GOT3 (cell line): ENCODE data around the gene IL1F10.

Experiments used
- DNase-seq: peaks from one replicate; lab custom pipeline; 2025; ENCODE audit warnings: mixed read lengths; lab: John Stamatoyannopoulos, UW

Gene IL1F10

DNA sequence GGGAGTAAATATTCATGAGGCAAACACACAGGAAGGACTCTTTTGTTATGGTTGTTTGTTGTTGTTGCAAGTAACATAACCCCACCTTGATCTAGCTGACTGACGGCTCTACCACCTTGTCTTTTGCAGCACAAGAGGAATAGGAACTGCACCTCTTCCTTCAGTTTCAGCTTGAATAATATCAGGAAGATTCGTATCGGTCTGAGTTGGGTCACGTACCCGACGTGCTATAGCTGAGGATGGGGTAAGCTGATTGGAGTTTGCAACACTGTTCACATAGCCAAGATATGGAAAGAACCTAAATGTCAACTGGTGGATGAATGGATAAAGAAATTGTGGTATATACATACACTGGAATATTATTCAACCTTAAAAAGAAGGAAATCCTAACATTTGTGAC is 45.1 kb downstream of the IL1F10 start:
- no peak for DNase-seq

DNA sequence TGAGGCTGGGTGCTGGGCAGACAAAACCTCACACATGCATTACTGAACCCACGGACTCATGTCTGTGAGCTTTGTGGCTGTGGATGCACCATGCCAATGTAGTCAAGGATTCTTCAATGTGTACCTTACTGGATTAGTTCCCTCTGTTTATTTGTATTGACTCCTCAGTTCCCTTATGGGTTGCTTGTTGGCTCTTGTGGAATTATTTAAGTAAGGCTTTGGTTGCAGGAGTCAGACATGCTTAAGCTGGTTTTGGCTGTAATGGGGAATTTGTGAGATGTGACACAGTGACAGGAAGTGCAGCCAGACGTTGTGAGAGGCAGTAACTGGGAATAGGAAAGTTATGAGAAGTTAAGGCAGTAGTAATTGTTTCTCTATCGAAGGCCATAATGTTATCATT is 46.0 kb downstream of the IL1F10 start:
- DNase-seq: no peak

DNA sequence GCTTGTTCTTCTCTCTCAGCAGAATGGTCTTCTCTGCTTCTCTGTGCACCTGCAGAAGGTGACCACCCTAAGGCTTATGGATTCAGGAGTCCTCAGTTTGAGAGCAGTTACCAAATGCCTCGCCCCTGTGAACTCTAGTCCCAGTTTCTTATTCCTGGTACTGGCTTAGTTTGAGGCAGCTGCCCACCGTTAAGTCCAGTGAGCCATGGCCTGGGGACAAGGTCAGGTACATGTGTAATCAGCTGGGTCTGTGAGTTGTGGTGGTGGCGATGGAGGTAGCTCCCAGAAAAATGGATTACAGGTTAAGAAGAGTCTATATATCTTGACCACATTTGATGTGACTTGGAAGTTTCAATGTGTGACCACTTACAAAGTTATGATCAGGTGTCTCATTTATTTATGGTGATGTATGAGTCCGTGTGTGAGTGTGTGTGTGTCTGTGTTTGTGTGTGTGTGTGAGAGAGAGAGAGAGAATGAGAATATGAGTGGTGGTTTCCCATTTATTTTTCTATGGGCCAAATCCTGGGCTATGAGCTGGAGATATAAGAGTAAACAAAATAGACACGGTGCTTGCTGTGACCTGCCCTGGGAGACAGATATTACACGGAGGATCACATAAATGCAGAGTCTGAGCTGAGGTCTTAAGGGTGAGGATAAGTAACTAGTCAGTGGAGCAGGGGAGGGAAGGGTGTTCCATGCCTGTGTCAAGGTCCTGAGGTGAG is 46.6 kb downstream of the IL1F10 start:
- no peak for DNase-seq

DNA sequence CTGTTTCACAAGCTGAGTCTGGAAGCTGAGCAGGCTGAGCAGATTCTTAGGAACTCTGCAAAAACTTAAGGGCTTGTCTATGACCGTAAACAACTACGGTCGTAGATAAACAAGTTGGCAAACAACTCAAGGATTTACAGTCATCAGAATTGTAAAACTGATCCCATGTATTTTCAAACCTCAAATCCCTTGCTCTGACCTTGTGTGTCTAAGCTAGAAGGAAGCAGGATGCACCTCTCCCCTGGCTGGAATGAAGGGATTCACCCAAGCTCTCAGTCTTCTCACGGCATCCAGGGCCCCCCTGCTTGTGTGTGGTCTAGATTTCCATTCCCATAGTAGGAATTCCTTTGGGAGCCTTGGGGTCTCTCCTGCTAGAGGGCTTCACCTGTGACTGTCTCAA is 47.2 kb downstream of the IL1F10 start:
- no peak for DNase-seq

DNA sequence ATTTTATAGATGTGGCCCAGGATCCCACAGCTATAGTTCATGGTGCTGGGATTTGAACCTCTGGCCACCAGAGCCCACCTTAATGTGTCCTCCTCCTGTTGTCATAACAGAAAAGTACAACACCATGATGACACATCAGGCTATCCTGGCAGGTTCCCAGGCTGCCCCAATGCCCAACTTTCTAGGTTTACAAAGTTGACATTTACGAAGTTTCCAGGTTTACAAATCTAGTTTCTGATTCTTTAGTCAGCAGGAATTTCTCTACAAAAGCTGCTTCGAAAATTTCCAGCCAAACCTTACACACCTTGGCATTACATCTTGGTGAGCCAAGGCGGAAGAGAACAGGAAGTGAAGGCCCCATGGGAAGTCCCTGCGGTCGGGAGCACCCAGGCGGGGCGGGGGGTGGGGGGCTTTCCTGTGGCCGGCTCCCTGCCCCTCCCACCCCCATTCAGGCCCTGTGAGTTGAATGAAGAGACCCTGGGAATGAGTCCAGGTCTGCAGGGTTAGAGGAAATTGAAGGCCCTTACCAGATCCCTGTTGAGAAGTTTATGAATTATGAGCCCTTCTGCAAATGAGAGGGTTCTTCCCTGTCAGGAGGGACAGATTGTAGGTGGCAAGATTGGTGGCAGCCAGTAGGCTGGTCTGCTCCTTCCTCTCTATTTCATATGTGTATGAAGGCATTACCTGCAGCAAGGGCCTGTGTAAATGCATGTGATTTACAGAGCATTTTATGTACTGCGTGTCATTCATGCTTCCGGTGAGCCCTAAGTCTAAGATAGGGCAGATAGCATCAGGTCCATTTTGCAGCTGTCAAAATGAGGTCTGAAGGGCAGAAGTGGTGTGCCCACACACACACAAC is 48.6 kb downstream of the IL1F10 start:
- DNase-seq: no peak

DNA sequence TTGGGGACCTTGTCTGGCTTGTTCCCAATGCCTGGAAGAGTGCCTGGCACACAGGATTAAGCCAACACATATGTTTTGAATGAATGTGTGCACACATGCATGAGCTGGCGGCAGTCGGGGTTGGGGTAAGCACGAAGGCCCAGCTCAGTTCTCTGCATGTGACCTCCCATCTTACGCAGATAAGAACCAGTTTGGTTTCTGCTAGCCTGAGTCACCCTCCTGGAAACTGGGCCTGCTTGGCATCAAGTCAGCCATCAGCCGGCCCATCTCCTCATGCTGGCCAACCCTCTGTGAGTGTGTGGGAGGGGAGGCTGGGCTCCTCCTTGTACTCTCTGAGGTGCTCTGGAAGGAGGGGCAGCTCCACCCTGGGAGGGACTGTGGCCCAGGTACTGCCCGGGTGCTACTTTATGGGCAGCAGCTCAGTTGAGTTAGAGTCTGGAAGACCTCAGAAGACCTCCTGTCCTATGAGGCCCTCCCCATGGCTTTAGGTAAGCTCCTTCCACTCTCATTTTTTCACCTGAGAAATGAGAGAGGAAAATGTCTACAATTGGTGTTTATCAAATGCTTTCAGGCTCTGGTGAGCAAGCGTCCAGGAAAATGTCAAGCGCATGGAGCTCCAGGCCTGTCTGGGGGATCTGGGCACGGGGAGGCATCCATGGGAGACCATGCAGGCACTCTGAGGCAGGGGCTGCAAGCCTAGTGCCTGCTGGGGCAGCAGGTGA is 49.9 kb downstream of the IL1F10 start:
- DNase-seq: no peak

DNA sequence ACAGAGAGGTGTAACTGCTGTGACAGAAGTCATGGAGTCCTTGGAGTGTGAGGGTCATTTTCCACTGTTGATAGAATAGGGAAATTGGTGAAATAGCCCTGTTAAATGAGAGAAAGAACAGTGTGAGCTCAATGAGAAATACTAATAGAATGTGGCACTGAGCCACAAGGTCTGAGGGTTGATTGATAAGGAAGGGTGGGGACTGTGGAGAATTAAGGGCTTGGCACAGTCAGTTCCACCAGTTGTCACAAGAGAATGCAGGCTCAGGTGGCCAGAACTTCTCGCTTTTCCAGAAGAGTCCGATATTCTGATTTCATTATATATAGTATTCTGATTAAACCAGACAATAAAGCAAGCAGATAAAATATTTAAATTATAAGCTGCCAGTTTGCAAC is 50.5 kb downstream of the IL1F10 start:
- no peak for DNase-seq

DNA sequence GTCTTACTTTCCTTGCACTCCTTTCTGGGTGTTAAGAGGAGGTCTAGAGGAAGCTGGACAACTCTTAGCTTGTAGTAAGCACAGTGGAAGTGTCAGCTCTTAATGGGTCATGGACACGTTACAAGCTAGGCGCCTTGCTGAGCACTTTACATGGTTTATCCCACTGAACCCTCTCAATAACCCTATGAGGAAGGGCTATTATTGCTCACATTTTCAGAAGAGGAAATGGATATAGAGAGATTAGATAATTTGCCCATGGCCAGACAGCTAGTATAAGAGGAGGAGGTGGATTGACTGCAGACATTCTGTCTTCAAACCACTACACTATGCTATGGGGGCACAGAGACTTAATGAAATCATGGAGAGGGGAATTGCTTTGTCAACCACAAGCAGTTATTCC is 51.3 kb downstream of the IL1F10 start:
- no peak for DNase-seq

DNA sequence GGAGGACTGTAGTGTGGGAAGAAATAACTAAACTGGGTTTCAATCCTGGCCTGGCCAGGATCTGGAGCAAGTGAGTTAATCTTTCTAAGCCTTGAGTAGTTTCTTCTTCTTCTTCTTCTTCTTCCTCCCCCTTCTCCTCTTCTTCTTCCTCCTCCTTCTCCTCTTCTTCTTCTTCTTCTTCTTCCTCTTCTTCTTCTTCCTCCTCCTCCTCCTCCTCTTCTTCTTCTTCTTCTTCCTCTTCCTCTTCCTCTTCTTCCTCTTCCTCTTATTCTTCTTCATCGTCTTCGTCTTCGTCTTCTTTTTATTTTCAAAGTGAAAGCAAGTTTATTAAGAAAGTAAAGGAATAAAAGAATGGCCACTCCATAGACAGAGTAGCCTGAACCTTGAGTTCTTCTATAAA is 53.1 kb downstream of the IL1F10 start:
- no peak for DNase-seq

DNA sequence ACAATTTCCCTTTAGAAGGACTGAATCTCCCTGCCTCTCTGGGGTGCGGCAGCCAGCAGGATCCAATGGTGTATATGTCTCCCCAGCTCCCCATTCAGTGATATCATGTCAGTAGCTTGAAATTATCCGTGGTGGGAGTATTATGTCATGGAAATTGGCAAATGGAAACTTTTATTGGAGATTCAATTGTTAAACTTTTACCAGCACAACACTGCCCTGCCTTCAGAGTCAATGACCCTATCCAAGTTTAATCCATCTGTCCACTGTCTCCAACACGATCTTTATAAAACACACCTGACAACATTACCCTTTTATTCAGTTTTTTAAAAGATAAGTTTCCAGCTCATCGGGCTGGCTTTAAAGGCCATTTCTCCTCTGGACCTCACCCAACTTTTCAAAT is 54.6 kb downstream of the IL1F10 start:
- DNase-seq: no peak

DNA sequence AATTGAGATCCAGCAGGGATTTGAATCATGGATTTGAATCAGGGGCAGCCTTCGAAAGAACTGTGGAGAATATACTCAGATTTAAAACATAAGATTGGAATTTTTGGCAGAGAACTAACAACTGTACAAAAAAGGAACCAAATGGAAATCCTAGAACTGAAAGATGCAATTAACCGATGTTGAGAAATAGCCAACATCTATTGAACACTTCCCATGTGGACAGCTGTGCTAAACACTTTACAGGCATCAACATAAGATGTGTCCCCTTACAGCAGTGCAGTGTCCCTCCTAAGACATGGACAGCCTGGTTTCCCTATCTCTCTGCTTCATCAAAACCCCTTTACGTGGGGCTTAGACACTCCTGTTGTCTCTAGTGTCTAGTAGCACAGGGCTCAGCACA is 56.0 kb downstream of the IL1F10 start:
- no peak for DNase-seq

DNA sequence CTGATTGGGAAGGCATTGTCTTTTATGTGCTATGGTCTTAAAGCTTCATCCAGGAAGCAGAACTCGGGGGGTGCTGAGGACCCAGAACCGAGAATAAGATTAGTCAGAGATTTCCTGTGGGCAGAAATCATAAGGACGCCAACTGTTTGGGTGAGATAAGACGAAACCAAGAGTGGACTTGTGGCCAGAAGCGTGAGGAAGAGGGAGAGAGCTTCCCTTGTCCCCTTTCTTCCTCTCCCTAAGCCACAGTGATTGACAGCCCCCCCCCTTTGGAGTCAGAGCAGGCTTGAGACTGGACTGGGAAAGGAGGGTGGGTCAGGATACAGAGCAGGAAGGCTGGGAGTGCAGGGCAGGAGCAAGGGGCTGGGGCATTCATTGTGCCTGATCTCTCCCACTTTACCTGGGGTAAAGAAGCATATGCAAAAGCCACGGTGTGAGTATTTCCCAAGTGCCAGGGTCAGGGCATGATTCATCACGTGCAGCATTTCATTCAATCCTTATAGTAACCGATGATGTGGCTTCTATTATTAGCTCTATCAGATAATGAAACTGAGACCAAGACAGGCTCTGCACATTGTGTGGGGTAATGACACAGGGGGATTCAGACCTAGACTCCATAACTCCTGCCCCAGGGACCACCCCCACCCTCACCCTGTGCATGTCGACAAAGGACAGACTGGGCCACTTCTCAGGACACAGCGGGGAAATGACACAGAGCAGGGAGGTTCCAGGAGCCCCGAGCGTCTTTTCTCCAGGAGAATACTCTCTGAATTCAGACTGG is 56.6 kb downstream of the IL1F10 start:
- no peak for DNase-seq
